Measurements from ENCODE around the gene LRRC45. TPM values are rescaled to one million over a fixed set of nuclear protein-coding genes. Genes with fewer than 3 reads are reported as not detected.
A peak's percentile ranks its signal among the peaks of the same experiment; 100 is the strongest.

Gene LRRC45
- total RNA-seq, 1 donor from 2014 or later: 17.3 TPM

GRCh38 chr17:82021107-82021899, 1.8 kb upstream of the LRRC45 start:
- peak; percentile 74 for TF ChIP-seq CTCF (IDR thresholded peaks at IDR 0.05)
- Histone ChIP-seq H3K27me3 (ENCODE audit: low read depth) (no peaks in the 10 kb centered on the region), H3K4me1 (peaks cover 55% of the 10 kb centered on the region), H3K9me3 (no peaks in the 10 kb centered on the region), H3K27ac (peak overlapping the region; percentile 83), H3K4me3 (peak overlapping the region; percentile 97), H3K36me3 (no peaks in the 10 kb centered on the region)
- intact Hi-C loops (cut with DNase I): no loop called here
- DNase-seq: peak; percentile 85
- peak; percentile 4 to 33 for ATAC-seq

GRCh38 chr17:82021900-82022309, 1.2 kb upstream of the LRRC45 start:
- H3K4me3 ChIP-seq: peak overlapping the region; percentile 97
- ATAC-seq: no peak
- intact Hi-C loops (cut with DNase I): no loop called here
- peak overlapping the region; percentile 83 for H3K27ac ChIP-seq
- no peak for DNase-seq
- no peak for TF ChIP-seq CTCF (IDR thresholded peaks at IDR 0.05)
- no peaks in the 10 kb centered on the region for H3K27me3 ChIP-seq (ENCODE audit: low read depth)
- no peaks in the 10 kb centered on the region for H3K36me3 ChIP-seq
- H3K9me3 ChIP-seq: no peaks in the 10 kb centered on the region
- peaks cover 55% of the 10 kb centered on the region for H3K4me1 ChIP-seq

DNA sequence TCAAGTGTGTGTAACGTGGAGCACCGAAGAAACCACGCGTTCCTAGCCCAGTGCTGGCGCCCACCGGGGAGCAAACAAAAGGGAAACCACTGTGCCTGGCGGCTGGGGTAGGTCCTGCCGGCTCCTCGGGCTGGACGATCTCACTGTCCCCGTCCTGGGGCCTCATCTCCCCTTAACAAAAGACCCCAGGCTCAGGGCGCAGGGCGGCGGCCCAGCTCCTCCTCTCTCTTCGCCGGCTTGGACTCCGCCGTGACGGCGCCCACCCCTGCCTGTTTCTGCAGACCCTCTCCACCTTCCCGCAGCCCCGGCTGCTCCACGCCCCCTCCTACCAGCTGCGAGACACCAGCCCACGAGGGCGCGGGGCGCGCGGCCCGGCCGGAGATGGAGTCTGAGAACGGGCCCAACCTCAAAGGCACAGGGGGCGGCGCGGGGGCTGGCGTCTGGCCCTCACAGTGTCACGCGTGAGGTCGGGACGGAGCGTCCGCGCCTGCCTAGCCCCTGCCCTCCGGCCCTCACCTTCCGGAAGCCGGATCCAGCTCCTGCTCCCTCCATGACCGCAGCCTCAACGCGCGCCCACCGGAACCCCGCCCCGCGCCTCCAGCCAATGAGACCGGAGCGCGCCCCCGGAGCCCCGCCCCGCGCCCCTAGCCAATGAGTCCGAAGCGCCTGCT, 660 bp upstream of the LRRC45 start, which contains the start of gene CENPX:
Gene CENPX, minus strand, starts transcription at position 569 of the 671 bp plus-strand sequence. Its CDS starts 17 bp downstream, at position 552.
- no peaks in the 10 kb centered on the region for H3K9me3 ChIP-seq
- peak within 1 kb of the TSS; percentile 83 for H3K27ac ChIP-seq
- peak within 1 kb of the TSS; percentile 97 for H3K4me3 ChIP-seq
- DNase-seq (no peak), ATAC-seq (no peak)
- H3K36me3 ChIP-seq: no peaks in the 10 kb centered on the region
- TF ChIP-seq CTCF (IDR thresholded peaks at IDR 0.05): no peak
- H3K4me1 ChIP-seq: peaks cover 54% of the 10 kb centered on the region
- no peaks in the 10 kb centered on the region for H3K27me3 ChIP-seq (ENCODE audit: low read depth)
- intact Hi-C loops (cut with DNase I): no loop called here

DNA sequence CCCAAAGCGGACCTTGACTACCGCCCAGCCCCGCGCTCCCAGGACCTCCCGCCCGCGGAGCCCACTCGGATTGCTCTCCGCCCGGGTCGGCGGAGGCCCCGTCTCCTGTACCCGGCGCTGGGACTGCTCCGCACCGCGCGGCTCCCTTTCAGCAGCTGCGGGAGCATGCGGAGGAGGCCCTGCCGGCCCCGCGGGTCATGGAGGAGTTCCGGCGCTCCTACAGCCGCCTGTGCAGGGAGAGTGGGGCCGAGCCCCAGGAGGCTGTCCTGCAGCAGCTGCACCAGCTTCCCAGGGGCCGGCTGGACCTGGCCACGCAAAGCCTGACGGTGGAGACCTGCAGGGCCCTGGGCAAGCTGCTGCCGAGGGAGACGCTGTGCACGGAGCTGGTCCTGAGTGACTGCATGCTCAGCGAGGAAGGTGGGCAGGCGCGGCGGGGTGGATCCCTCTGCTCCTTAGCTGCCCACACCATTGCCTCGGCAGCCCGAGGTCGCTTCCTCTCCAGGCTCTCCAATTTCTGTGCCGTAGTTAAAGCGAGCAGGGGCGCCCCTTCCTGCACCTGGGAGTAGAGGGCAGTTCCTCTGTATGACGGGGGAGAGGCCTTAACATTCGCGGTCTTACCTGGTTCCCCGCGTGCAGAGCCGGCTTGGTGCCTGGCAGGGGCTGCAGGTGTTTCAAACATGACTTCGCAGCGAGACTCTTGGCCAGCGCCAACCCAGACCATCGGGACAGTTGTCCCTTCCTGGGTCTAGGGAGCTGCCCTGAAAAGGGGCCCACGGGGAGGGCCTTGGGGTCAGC, 539 bp downstream of the LRRC45 start:
- H3K4me3 ChIP-seq: peak overlapping the region; percentile 97
- no peaks in the 10 kb centered on the region for H3K36me3 ChIP-seq
- no peaks in the 10 kb centered on the region for H3K27me3 ChIP-seq (ENCODE audit: low read depth)
- no peak for TF ChIP-seq CTCF (IDR thresholded peaks at IDR 0.05)
- ATAC-seq (peak; percentile 0 to 4), DNase-seq (no peak)
- intact Hi-C loops (cut with DNase I): no loop called here
- no peaks in the 10 kb centered on the region for H3K9me3 ChIP-seq
- H3K4me1 ChIP-seq: peaks cover 44% of the 10 kb centered on the region
- H3K27ac ChIP-seq: peak overlapping the region; percentile 59

DNA sequence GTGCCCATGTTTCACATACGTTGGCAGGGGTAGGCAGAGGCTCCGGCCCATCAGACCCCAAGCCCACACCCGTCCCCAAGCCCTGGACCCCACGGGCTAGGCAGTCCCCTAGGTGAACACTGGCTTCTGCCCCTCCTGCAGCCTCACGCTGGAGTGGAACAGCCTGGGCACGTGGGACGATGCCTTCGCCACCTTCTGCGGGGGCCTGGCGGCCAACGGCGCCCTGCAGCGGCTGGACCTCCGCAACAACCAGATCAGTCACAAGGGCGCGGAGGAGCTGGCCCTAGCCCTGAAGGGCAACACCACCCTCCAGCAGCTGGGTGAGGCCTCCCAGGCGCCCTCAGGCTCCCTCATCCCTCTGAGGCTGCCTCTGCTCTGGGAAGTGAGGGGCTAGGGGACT, 1.8 kb downstream of the LRRC45 start:
- H3K4me3 ChIP-seq: no peak overlapping the region
- peaks cover 37% of the 10 kb centered on the region for H3K4me1 ChIP-seq

More for the DNA sequence above, 1.8 kb downstream of the LRRC45 start:
- ATAC-seq: no peak
- intact Hi-C loops (cut with DNase I): loop anchor here (5.0 kb wide), 1 partner anchor 137 kb away; no protein-coding TSS in a partner anchor
- DNase-seq: no peak
- H3K27ac ChIP-seq: no peak overlapping the region
- no peaks in the 10 kb centered on the region for H3K36me3 ChIP-seq
- no peaks in the 10 kb centered on the region for H3K27me3 ChIP-seq (ENCODE audit: low read depth)
- no peaks in the 10 kb centered on the region for H3K9me3 ChIP-seq
- TF ChIP-seq CTCF (IDR thresholded peaks at IDR 0.05): no peak
